ENCODE results near the gene TMEM163.

TMEM163 gene

DNA sequence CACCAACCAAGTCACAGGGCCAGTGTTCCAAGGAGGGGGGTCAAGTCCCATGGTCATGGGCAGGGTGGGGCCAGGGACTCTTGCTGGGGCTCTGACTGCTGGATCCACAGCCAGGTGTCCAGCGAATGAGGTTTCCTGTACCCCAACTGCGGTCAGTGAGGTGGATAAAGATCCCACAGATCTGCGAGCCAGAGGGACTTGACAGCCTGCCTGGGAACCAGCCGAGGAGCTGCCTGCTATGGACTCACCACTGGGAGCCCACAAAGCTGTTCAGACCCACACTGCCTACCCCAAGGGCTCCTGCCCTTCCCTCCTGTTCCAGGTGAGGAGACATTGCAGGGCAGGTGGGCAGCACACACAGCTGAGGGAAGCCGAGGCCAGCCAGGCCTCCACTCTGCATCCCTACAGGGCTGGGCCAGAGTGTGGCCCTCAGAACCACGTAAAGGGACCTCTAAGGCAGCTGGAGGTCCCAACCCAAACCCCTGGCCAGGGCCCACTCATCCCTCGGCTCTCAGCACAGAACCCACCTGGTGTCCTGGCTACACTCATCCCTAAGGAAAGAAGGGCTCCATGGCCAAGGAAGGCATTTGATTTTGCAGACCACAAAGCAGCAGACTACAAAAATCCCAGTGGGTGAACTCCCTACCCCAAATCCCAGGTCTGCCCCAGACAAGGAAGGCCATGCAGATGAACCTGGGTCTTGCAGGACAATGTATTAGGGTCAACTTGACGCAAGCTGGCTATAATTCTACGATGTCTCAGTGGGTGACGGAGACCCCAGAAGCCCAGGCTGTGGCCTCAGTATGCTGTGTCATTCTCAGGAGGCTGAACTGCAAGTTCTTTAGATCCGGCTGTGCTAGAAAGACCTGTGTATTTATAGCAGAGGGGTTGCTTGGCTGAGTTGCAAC, 255.8 kb downstream of the TMEM163 start:
- no peak overlapping the region for H3K4me3 Mint-ChIP-seq
- TF ChIP-seq, protein P1, sequence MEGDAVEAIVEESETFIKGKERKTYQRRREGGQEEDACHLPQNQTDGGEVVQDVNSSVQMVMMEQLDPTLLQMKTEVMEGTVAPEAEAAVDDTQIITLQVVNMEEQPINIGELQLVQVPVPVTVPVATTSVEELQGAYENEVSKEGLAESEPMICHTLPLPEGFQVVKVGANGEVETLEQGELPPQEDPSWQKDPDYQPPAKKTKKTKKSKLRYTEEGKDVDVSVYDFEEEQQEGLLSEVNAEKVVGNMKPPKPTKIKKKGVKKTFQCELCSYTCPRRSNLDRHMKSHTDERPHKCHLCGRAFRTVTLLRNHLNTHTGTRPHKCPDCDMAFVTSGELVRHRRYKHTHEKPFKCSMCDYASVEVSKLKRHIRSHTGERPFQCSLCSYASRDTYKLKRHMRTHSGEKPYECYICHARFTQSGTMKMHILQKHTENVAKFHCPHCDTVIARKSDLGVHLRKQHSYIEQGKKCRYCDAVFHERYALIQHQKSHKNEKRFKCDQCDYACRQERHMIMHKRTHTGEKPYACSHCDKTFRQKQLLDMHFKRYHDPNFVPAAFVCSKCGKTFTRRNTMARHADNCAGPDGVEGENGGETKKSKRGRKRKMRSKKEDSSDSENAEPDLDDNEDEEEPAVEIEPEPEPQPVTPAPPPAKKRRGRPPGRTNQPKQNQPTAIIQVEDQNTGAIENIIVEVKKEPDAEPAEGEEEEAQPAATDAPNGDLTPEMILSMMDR (IDR thresholded peaks at IDR 0.05) = no peak
- peaks cover 8% of the 10 kb centered on the region for H3K27me3 Mint-ChIP-seq (ENCODE audit: low read depth, poor library complexity)
- no peak for DNase-seq
- no peaks in the 10 kb centered on the region for H3K36me3 Mint-ChIP-seq (ENCODE audit: low read depth)
- no peaks in the 10 kb centered on the region for H3K9me3 Mint-ChIP-seq
- no peak overlapping the region for H3K27ac Mint-ChIP-seq
- H3K4me1 Mint-ChIP-seq = peaks cover 51% of the 10 kb centered on the region

DNA sequence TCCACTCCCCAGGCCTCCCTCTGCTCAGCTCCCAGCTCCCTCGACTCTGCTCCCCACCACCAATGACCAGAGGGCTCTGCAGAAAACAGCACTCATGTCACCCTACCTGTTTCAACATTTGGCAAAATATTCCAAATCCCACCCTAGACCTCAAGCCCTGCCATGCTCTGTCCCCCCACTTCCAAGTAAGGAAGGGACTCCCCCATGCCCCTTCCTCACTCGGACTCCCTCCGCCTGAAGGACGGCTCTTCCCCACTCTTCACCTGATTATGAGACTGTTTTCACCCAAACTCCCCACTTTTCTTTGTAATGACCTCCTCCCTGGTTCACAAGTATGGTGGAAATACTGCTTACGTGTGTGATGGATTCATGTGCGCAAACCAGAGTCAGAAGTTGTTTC, 256.5 kb downstream of the TMEM163 start:
- no peak overlapping the region for H3K27ac Mint-ChIP-seq
- TF ChIP-seq, protein P1 (IDR thresholded peaks at IDR 0.05) = no peak

DNA sequence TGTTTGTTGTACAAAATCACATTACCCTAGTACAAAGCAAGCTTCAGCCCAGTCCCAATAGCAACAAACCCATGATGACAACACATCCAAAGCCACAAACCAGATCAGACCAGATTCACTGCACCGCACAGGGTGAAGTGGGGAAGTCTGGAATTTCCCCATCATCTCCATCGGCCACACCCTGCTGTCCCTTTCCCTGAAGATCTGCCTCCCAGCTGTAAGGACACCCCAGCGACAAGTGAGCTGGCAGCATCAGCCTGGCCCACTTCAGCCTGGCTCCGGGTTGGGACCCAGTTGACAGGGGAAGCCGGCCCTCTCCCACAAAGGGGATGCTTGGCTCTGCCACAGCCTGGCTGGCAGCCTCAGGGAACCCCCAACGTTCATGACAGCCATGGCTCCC, 257.3 kb downstream of the TMEM163 start:
- H3K27ac Mint-ChIP-seq = no peak overlapping the region

More for the DNA sequence above, 256.5 kb downstream of the TMEM163 start:
- no peak for DNase-seq
- peaks cover 47% of the 10 kb centered on the region for H3K4me1 Mint-ChIP-seq
- H3K9me3 Mint-ChIP-seq = no peaks in the 10 kb centered on the region
- no peaks in the 10 kb centered on the region for H3K36me3 Mint-ChIP-seq (ENCODE audit: low read depth)
- H3K27me3 Mint-ChIP-seq (ENCODE audit: low read depth, poor library complexity) = peaks cover 5% of the 10 kb centered on the region
- no peak overlapping the region for H3K4me3 Mint-ChIP-seq

DNA sequence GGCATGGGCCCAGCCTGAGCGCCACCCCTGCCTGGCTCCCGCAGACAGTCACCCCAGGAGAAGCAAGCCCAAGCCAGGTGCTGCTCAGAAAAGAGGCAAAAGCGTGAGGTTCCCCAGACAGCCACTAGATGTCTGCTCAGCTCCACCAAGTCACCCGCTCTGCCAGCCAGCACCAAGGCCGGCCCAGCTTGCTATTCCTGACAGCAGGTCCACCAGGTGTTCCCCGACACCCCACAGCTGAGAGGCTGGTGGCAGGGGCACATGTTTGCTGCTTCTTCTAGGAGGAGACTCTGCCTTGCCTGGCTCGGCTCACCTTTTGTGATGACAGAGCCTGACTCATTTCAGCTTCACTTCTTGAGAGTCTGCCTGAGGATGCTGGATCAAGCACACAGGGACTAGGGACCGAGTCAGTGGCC, 258.2 kb downstream of the TMEM163 start:
- Mint-ChIP-seq H3K36me3 (ENCODE audit: low read depth) (no peaks in the 10 kb centered on the region), H3K27ac (no peak overlapping the region), H3K4me3 (no peak overlapping the region), H3K4me1 (peaks cover 31% of the 10 kb centered on the region), H3K27me3 (ENCODE audit: low read depth, poor library complexity) (peaks cover 4% of the 10 kb centered on the region), H3K9me3 (no peaks in the 10 kb centered on the region)
- DNase-seq = peak; percentile 63
- TF ChIP-seq, protein P1 (IDR thresholded peaks at IDR 0.05) = peak; percentile 72

More for the DNA sequence above, 257.3 kb downstream of the TMEM163 start:
- DNase-seq = no peak
- Mint-ChIP-seq H3K4me1 (peaks cover 40% of the 10 kb centered on the region), H3K27me3 (ENCODE audit: low read depth, poor library complexity) (peaks cover 4% of the 10 kb centered on the region), H3K9me3 (no peaks in the 10 kb centered on the region), H3K36me3 (ENCODE audit: low read depth) (no peaks in the 10 kb centered on the region), H3K4me3 (no peak overlapping the region)
- TF ChIP-seq, protein P1 (IDR thresholded peaks at IDR 0.05) = no peak

DNA sequence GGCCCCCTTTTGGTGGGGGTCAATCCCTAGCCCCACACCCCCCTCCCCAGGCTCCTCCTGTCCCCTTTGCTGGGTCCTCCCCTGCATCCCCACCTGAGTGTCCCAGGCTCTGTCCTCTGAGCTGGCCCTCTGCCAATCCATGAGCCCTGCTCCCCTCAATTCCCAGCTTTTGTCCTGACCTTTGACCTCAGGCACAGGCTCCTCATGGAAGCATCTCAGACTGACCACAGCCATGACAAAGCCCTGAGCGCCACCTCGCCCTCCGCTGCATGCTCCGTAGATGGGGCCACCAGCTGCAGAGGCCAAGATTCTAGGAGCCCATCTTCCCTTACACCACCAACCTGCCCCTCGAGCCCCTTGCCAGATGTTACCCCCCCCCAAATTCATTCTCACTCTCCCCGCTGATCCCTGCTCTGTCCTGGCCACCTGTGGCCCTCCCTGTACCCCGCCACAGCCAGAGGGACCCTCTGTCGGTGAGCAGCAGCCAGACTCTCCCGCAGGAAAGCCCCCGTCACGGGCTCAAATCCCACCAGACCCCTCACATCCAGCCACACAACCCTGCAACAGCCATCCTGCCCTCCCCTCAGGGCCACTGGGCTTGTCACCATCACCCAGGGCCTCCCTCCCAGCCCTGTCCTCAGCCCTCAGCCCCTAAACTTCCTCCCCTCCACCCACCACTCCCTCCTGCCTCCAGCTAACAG, 258.9 kb downstream of the TMEM163 start:
- DNase-seq = no peak
- H3K27me3 Mint-ChIP-seq (ENCODE audit: low read depth, poor library complexity) = peaks cover 4% of the 10 kb centered on the region
- TF ChIP-seq, protein P1 (IDR thresholded peaks at IDR 0.05) = no peak
- no peaks in the 10 kb centered on the region for H3K36me3 Mint-ChIP-seq (ENCODE audit: low read depth)
- H3K4me1 Mint-ChIP-seq = peaks cover 33% of the 10 kb centered on the region
- H3K4me3 Mint-ChIP-seq = no peak overlapping the region
- H3K9me3 Mint-ChIP-seq = no peaks in the 10 kb centered on the region
- H3K27ac Mint-ChIP-seq = no peak overlapping the region

Measured in nephron progenitor cell (in vitro differentiated cells).